ENCODE data around the gene CUL2.
"Not testable (repeated sequence)": the region's sequence is repeated elsewhere in the genome, so short reads cannot be mapped to it uniquely, and the experiment has no call there.

Gene CUL2

GRCh38 chr10:35080261-35080660 lies 9.9 kb downstream of the CUL2 start:
- DNase-seq (ENCODE audit: low read depth in 1 of 2, low spot score in 1 of 2), result not testable (repeated sequence)

GRCh38 chr10:35079763-35080162 lies 10.4 kb downstream of the CUL2 start:
- no peak for DNase-seq (ENCODE audit: low read depth in 1 of 2, low spot score in 1 of 2)

GRCh38 chr10:35079265-35079664 lies 10.9 kb downstream of the CUL2 start:
- no peak for DNase-seq (ENCODE audit: low read depth in 1 of 2, low spot score in 1 of 2)

GRCh38 chr10:35075228-35075627 lies 14.9 kb downstream of the CUL2 start:
- DNase-seq (ENCODE audit: low read depth in 1 of 2, low spot score in 1 of 2), result no peak

GRCh38 chr10:35074266-35074665 lies 15.9 kb downstream of the CUL2 start:
- DNase-seq (ENCODE audit: low read depth in 1 of 2, low spot score in 1 of 2), result no peak

GRCh38 chr10:35070521-35070920 lies 19.6 kb downstream of the CUL2 start:
- DNase-seq (ENCODE audit: low read depth in 1 of 2, low spot score in 1 of 2), result no peak

GRCh38 chr10:35063837-35064454 lies 26.2 kb downstream of the CUL2 start:
- no peak for DNase-seq (ENCODE audit: low read depth in 1 of 2, low spot score in 1 of 2)

GRCh38 chr10:35059481-35059880 lies 30.7 kb downstream of the CUL2 start:
- no peak for DNase-seq (ENCODE audit: low read depth in 1 of 2, low spot score in 1 of 2)

GRCh38 chr10:35058686-35059085 lies 31.5 kb downstream of the CUL2 start:
- DNase-seq (ENCODE audit: low read depth in 1 of 2, low spot score in 1 of 2), result no peak

- no peak for DNase-seq (ENCODE audit: low read depth in 1 of 2, low spot score in 1 of 2)
These were observed 32.0 kb downstream of the CUL2 start for GRCh38 chr10:35058134-35058533.

- DNase-seq (ENCODE audit: low read depth in 1 of 2, low spot score in 1 of 2), result no peak
These were observed 33.5 kb downstream of the CUL2 start for GRCh38 chr10:35056686-35057085.

- no peak for DNase-seq (ENCODE audit: low read depth in 1 of 2, low spot score in 1 of 2)
These were observed 34.0 kb downstream of the CUL2 start for GRCh38 chr10:35056133-35056532.

GRCh38 chr10:35050568-35050967 lies 39.6 kb downstream of the CUL2 start:
- no peak for DNase-seq (ENCODE audit: low read depth in 1 of 2, low spot score in 1 of 2)

- DNase-seq (ENCODE audit: low read depth in 1 of 2, low spot score in 1 of 2), result no peak
These were observed 44.1 kb downstream of the CUL2 start for GRCh38 chr10:35046074-35046473.

GRCh38 chr10:35045275-35045674 lies 44.9 kb downstream of the CUL2 start:
- DNase-seq (ENCODE audit: low read depth in 1 of 2, low spot score in 1 of 2), result not testable (repeated sequence)

GRCh38 chr10:35043796-35044344 lies 46.3 kb downstream of the CUL2 start:
- DNase-seq (ENCODE audit: low read depth in 1 of 2, low spot score in 1 of 2), result no peak

GRCh38 chr10:35042783-35043182 lies 47.4 kb downstream of the CUL2 start:
- no peak for DNase-seq (ENCODE audit: low read depth in 1 of 2, low spot score in 1 of 2)

GRCh38 chr10:35041502-35041879 lies 48.6 kb downstream of the CUL2 start:
- no peak for DNase-seq (ENCODE audit: low read depth in 1 of 2, low spot score in 1 of 2)

- no peak for DNase-seq (ENCODE audit: low read depth in 1 of 2, low spot score in 1 of 2)
These were observed 49.2 kb downstream of the CUL2 start for GRCh38 chr10:35040760-35041501.

- no peak for DNase-seq (ENCODE audit: low read depth in 1 of 2, low spot score in 1 of 2)
These were observed 53.0 kb downstream of the CUL2 start for GRCh38 chr10:35037104-35037503.

- no peak for DNase-seq (ENCODE audit: low read depth in 1 of 2, low spot score in 1 of 2)
These were observed 54.5 kb downstream of the CUL2 start for GRCh38 chr10:35035606-35036005.

GRCh38 chr10:35027567-35027966 lies 62.6 kb downstream of the CUL2 start:
- DNase-seq (ENCODE audit: low read depth in 1 of 2, low spot score in 1 of 2), result no peak

GRCh38 chr10:35025916-35026315 lies 64.2 kb downstream of the CUL2 start:
- no peak for DNase-seq (ENCODE audit: low read depth in 1 of 2, low spot score in 1 of 2)

Data from activated CD4-positive, alpha-beta T cell treated with anti-CD3 and anti-CD28 coated beads, Interleukin-2, amount 50 U/mL, for 24 hours (primary cell).